ENCODE data around the gene C1RL. TPM values are rescaled to one million over a fixed set of nuclear protein-coding genes. Genes with fewer than 3 reads are reported as not detected.

Gene C1RL
- total RNA-seq, 4 donors from 2014 or later = 38.1 to 42.3 (median 40.4) TPM

GRCh38 chr12:7092986-7093460 lies 16.0 kb downstream of the C1RL start:
- WGBS, 2 donors = 67 to 74% methylated on average over 8 of the region's 8 CpGs
- TF ChIP-seq CTCF (IDR thresholded peaks at IDR 0.05) (no peak), POLR2A (IDR thresholded peaks at IDR 0.05) (no peak)
- peak in 1 of 2 donors; percentile 83 for DNase-seq (ENCODE audit: low spot score in 2 of 2)
- intact Hi-C loops (cut with DNase I; ENCODE audit: low total_unique reads) = loop anchor here (10.0 kb wide), 1 partner anchor 138 kb away; the partner anchor contains the start of gene PTPN6
- no peak overlapping the region for H3K4me3 ChIP-seq (ENCODE audit: low read depth, poor library complexity, severe bottlenecking)

- TF ChIP-seq POLR2A (IDR thresholded peaks at IDR 0.05) (no peak), CTCF (IDR thresholded peaks at IDR 0.05) (peak in 1 of 3 donors; percentile 40)
- DNase-seq (ENCODE audit: low spot score in 2 of 2) = peak; percentile 76 to 94
- peak within 1 kb of the TSS; percentile 29 for H3K4me3 ChIP-seq (ENCODE audit: low read depth, poor library complexity, severe bottlenecking)
- WGBS, 2 donors = 10 to 14% methylated on average over 16 of the region's 16 CpGs
- intact Hi-C loops (cut with DNase I; ENCODE audit: low total_unique reads) = loop anchor here (10.0 kb wide), 1 partner anchor 138 kb away; the partner anchor contains the start of gene PTPN6
These were observed 16.6 kb downstream of the C1RL start, which contains the start of gene C1R for GRCh38 chr12:7092229-7092985. Gene C1R, minus strand, starts transcription at chr12:7092445. Its CDS starts 57 bp downstream, at chr12:7092388.

DNA sequence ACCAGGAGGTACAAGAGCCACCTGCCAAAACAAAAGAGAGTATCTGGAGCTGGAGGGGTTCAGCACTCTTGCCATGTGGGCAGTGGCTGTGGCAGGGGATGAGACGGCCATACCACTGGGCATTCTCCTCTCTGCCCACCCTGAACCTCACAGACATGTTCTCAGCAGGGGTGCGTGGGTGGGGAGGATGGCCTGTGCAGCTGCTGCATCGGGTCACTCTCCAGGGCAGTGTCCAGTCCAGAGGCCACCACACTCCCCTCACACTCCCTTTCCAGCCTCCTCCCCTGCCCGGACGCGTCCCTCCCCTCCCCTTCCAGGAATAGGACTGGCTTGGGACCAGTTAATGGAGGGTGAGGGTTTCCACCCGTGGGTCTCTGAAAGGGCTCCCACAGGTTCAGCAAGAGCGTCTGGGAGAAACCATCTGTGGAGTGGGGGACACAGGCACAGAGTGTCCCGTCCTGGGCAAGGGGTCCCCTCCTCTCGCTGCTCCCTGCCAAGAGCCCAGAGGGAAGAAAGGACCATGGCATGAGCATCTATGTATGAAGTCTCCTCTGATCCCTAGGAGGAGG lies 17.3 kb downstream of the C1RL start:
- intact Hi-C loops (cut with DNase I; ENCODE audit: low total_unique reads) = loop anchor here (10.0 kb wide), 1 partner anchor 137 kb away; the partner anchor contains the start of gene PTPN6
- H3K4me3 ChIP-seq (ENCODE audit: low read depth, poor library complexity, severe bottlenecking) = peak overlapping the region; percentile 29
- DNase-seq (ENCODE audit: low spot score in 2 of 2) = peak in 1 of 2 donors; percentile 89
- WGBS, 2 donors = 18 to 20% methylated on average over 10 of the region's 10 CpGs
- TF ChIP-seq POLR2A (IDR thresholded peaks at IDR 0.05) (no peak), CTCF (IDR thresholded peaks at IDR 0.05) (no peak)

DNA sequence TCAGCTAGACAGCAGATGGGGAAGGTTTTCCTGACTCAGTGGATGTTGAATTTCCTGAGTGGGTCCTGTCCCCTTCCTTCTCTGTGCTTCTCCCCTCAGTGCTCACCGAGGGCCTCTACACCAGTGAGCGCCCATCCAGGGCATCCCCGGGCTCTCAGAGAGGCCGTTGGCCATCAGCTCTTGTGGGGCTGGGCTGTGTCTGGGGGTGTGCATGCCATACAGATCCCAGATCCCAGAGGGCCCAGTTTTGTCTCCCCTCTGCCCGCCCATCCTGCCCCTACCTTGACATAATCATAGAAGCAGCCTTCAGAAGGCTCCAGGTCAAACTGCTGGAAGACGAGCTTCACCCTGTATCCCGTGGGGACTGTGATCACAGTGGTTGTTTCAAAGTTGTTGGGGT lies 17.8 kb downstream of the C1RL start:
- 71 to 80% methylated on average over 7 of the region's 7 CpGs for WGBS, 2 donors
- intact Hi-C loops (cut with DNase I; ENCODE audit: low total_unique reads) = loop anchor here (10.0 kb wide), 1 partner anchor 136 kb away; the partner anchor contains the start of gene PTPN6
- DNase-seq (ENCODE audit: low spot score in 2 of 2) = peak in 1 of 2 donors; percentile 75
- TF ChIP-seq CTCF (IDR thresholded peaks at IDR 0.05) (no peak), POLR2A (IDR thresholded peaks at IDR 0.05) (no peak)
- H3K4me3 ChIP-seq (ENCODE audit: low read depth, poor library complexity, severe bottlenecking) = no peak overlapping the region

DNA sequence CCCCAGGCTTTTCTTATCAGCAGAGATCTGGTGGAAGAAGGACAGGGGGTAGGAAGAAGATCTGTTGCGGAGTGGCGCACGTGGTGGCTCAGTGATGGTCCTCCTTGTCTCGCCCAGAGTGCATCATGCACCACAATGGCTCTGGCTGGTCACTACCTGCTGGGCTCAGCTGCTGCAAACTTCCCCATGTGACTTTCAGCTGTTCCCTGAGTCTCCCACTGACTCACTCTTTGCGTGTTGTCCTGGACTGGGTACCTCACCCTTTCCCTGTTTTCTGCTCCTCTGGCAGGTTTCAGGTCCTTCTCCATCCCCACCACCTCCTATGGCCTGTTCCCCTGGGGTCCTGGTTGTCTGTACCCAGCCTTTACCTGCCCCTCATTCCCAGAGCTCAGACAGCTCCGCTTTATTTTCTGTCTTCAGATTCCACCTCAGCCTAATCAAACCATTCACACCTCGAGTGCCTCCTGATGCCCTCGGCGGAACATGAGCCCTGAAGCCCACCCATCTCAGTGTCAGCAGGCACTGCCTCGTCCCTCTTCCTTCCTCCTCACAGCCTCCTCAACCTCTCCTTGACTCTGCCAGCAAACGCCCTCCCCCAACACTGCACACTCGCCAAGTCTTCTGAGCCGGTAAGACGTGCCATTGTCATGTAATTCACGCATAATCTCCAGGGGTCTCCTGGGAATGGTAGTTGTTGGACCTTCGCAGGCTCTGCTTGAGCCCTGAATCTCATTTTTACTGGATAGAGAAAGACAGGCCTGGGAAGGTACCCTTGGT lies 18.6 kb downstream of the C1RL start:
- no peak overlapping the region for H3K4me3 ChIP-seq (ENCODE audit: low read depth, poor library complexity, severe bottlenecking)

More for the DNA sequence above, 18.6 kb downstream of the C1RL start:
- WGBS, 2 donors = 62 to 78% methylated on average over 16 of the region's 16 CpGs
- TF ChIP-seq CTCF (IDR thresholded peaks at IDR 0.05) (no peak), POLR2A (IDR thresholded peaks at IDR 0.05) (no peak)
- intact Hi-C loops (cut with DNase I; ENCODE audit: low total_unique reads) = loop anchor here (10.0 kb wide), 1 partner anchor 136 kb away; the partner anchor contains the start of gene PTPN6
- peak in 1 of 2 donors; percentile 84 for DNase-seq (ENCODE audit: low spot score in 2 of 2)
